Neural progenitor cell (in vitro differentiated cells): ENCODE measurements around the gene SLC25A34.

ENCODE experiments used
- EZH2phosphoT487 ChIP-seq: fragments of 200-600 bp; sonication (generic); IDR thresholded peaks from 2 replicates; pipeline ENCODE4 v1.6.1; 2017; ENCODE audit warnings: antibody characterized with exemption
- TF ChIP-seq, protein P1 (sequence below): fragments of 200-600 bp; sonication (generic); IDR thresholded peaks from 2 replicates; pipeline ENCODE4 v1.5.1; 2017; ENCODE audit warnings: antibody characterized with exemption, mild to moderate bottlenecking

DNA sequence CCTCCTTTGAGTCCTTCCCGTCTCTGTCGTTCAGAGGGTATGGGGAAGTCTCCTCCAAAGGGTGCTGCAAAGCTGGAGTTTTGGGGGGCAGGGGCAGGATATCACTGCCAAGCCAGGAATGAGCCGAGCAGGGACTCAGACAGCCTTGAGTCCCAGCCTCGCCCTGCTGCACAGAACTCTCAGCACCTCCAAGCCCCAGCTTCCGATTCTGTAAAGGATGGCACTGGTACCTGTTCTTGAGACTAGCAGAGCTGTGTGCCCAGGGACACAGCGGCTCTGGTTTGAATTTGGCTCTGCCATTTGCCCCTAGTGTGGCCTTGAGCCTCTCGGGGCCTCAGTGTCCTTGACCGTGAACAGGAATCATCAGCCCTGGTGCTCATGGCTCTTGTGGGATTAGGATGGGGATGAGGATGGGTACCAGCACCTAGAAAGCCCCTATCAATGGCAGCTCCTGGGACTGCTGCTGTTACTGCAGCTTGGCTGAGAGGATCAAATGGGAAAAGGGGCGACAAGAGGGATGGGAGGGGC is 21.0 kb downstream of the SLC25A34 start:
- TF ChIP-seq, protein P1, sequence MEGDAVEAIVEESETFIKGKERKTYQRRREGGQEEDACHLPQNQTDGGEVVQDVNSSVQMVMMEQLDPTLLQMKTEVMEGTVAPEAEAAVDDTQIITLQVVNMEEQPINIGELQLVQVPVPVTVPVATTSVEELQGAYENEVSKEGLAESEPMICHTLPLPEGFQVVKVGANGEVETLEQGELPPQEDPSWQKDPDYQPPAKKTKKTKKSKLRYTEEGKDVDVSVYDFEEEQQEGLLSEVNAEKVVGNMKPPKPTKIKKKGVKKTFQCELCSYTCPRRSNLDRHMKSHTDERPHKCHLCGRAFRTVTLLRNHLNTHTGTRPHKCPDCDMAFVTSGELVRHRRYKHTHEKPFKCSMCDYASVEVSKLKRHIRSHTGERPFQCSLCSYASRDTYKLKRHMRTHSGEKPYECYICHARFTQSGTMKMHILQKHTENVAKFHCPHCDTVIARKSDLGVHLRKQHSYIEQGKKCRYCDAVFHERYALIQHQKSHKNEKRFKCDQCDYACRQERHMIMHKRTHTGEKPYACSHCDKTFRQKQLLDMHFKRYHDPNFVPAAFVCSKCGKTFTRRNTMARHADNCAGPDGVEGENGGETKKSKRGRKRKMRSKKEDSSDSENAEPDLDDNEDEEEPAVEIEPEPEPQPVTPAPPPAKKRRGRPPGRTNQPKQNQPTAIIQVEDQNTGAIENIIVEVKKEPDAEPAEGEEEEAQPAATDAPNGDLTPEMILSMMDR = no peak
- no peak for TF ChIP-seq EZH2phosphoT487
